Measurements from ENCODE around the gene PCSK4. TPM values are rescaled to one million over a fixed set of nuclear protein-coding genes. Genes with fewer than 3 reads are reported as not detected.

The PCSK4 gene
- total RNA-seq, 2 experiments from 2014 or later, result 8.3 to 13.0 TPM

- POLR2A ChIA-PET, result no interaction called here
These were observed 21.8 kb downstream of the PCSK4 start for GRCh38 chr19:1468274-1468820.

GRCh38 chr19:1467490-1468273, 22.5 kb downstream of the PCSK4 start:
- no peak overlapping the region for H3K4me2 ChIP-seq (ENCODE audit: low read length)
- CTCF ChIA-PET (ENCODE audit: unreplicated experiment), result no interaction called here
- H3K4me3 ChIP-seq (ENCODE audit: low read depth, low read length, poor library complexity, severe bottlenecking), result no peak overlapping the region
- peaks cover 7% of the 10 kb centered on the region; the same call in 1 of the 2 replicates for H4K20me1 ChIP-seq (ENCODE audit: insufficient read depth, low read length)
- H3K36me3 ChIP-seq (ENCODE audit: insufficient read depth, low read length), result no peaks in the 10 kb centered on the region
- H3K9me3 ChIP-seq (ENCODE audit: low read length), result no peaks in the 10 kb centered on the region
- no peak for DNase-seq (ENCODE audit: low spot score)
- no peak for TF ChIP-seq CTCF (conservative IDR thresholded peaks at IDR 0.05; ENCODE audit: low read length)
- TF ChIP-seq EZH2phosphoT487 (IDR thresholded peaks at IDR 0.05; ENCODE audit: borderline replicate concordance, low read depth, low read length), result no peak
- intact Hi-C loops (cut with micrococcal nuclease; ENCODE audit: unreplicated experiment), result no loop called here
- BruUV-seq (replicated peaks), result no TSS peak
- H3K9me2 ChIP-seq (ENCODE audit: insufficient read depth, low read length), result no peaks in the 10 kb centered on the region
- H3K79me2 ChIP-seq (ENCODE audit: insufficient read depth, low read depth, low read length), result no peaks in the 10 kb centered on the region
- POLR2A ChIA-PET, result no interaction called here
- no peak overlapping the region for H2AFZ ChIP-seq (ENCODE audit: low read length)
- H3K4me1 ChIP-seq (ENCODE audit: insufficient read depth, low read length, poor library complexity, severe bottlenecking), result peaks cover 16% of the 10 kb centered on the region
- H3K27ac ChIP-seq (ENCODE audit: low read depth, low read length, poor library complexity, severe bottlenecking), result no peak overlapping the region

More at GRCh38 chr19:1468274-1468820, 21.8 kb downstream of the PCSK4 start:
- no TSS peak for BruUV-seq (replicated peaks)
- Histone ChIP-seq H3K27ac (ENCODE audit: low read depth, low read length, poor library complexity, severe bottlenecking) (no peak overlapping the region), H4K20me1 (ENCODE audit: insufficient read depth, low read length) (peaks cover 7% of the 10 kb centered on the region; the same call in 1 of the 2 replicates), H3K79me2 (ENCODE audit: insufficient read depth, low read depth, low read length) (no peaks in the 10 kb centered on the region), H3K4me2 (ENCODE audit: low read length) (no peak overlapping the region), H2AFZ (ENCODE audit: low read length) (no peak overlapping the region), H3K4me3 (ENCODE audit: low read depth, low read length, poor library complexity, severe bottlenecking) (no peak overlapping the region), H3K4me1 (ENCODE audit: insufficient read depth, low read length, poor library complexity, severe bottlenecking) (peaks cover 16% of the 10 kb centered on the region), H3K36me3 (ENCODE audit: insufficient read depth, low read length) (no peaks in the 10 kb centered on the region), H3K9me3 (ENCODE audit: low read length) (no peaks in the 10 kb centered on the region), H3K9me2 (ENCODE audit: insufficient read depth, low read length) (no peaks in the 10 kb centered on the region)
- TF ChIP-seq CTCF (conservative IDR thresholded peaks at IDR 0.05; ENCODE audit: low read length) (no peak), EZH2phosphoT487 (IDR thresholded peaks at IDR 0.05; ENCODE audit: borderline replicate concordance, low read depth, low read length) (no peak)
- CTCF ChIA-PET (ENCODE audit: unreplicated experiment), result no interaction called here
- intact Hi-C loops (cut with micrococcal nuclease; ENCODE audit: unreplicated experiment), result no loop called here
- DNase-seq (ENCODE audit: low spot score), result no peak

GRCh38 chr19:1467215-1467489, 23.0 kb downstream of the PCSK4 start:
- Histone ChIP-seq H3K9me2 (ENCODE audit: insufficient read depth, low read length) (no peaks in the 10 kb centered on the region), H3K9me3 (ENCODE audit: low read length) (no peaks in the 10 kb centered on the region), H3K27ac (ENCODE audit: low read depth, low read length, poor library complexity, severe bottlenecking) (no peak overlapping the region), H3K79me2 (ENCODE audit: insufficient read depth, low read depth, low read length) (no peaks in the 10 kb centered on the region), H3K4me3 (ENCODE audit: low read depth, low read length, poor library complexity, severe bottlenecking) (no peak overlapping the region), H4K20me1 (ENCODE audit: insufficient read depth, low read length) (peaks cover 7% of the 10 kb centered on the region; the same call in 1 of the 2 replicates), H3K36me3 (ENCODE audit: insufficient read depth, low read length) (no peaks in the 10 kb centered on the region), H3K4me1 (ENCODE audit: insufficient read depth, low read length, poor library complexity, severe bottlenecking) (peaks cover 16% of the 10 kb centered on the region), H3K4me2 (ENCODE audit: low read length) (no peak overlapping the region), H2AFZ (ENCODE audit: low read length) (no peak overlapping the region)
- DNase-seq (ENCODE audit: low spot score), result no peak
- intact Hi-C loops (cut with micrococcal nuclease; ENCODE audit: unreplicated experiment), result no loop called here
- ChIA-PET POLR2A (no interaction called here), CTCF (ENCODE audit: unreplicated experiment) (no interaction called here)
- BruUV-seq (replicated peaks), result no TSS peak
- no peak for TF ChIP-seq CTCF (conservative IDR thresholded peaks at IDR 0.05; ENCODE audit: low read length)
- no peak for TF ChIP-seq EZH2phosphoT487 (IDR thresholded peaks at IDR 0.05; ENCODE audit: borderline replicate concordance, low read depth, low read length)

All from OCI-LY7 (cell line).